Measurements from ENCODE around the gene CASK. TPM values are rescaled to one million over a fixed set of nuclear protein-coding genes. Genes with fewer than 3 reads are reported as not detected.

CASK gene
- total RNA-seq, 1 donor from 2014 or later = 41.0 TPM

DNA sequence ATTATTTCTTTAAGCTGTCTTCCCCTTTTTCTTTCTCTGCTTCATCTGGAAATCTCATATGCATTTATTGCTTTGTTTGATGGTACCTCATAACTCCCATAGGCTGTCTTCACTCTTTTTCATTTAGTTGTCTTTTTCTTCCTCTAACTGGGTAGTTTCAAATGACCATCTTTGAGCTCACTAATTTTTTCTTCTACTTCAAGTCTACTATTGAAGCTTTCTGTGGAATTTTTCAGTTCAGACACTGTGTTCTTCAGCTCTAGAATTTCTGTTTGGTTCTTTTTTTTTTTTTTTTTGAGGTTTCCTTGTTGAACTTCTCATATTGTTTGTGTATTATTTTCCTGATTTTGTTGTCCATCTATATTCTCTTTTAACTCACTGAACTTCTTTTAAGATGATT is 23.0 kb downstream of the CASK start:
- intact Hi-C loops (cut with DNase I) = no loop called here
- Histone ChIP-seq H3K27me3 (no peaks in the 10 kb centered on the region), H3K9me3 (no peaks in the 10 kb centered on the region), H3K4me3 (no peak overlapping the region), H3K36me3 (no peaks in the 10 kb centered on the region), H3K27ac (no peak overlapping the region), H3K4me1 (no peaks in the 10 kb centered on the region)
- DNase-seq (ENCODE audit: extremely low spot score in 2 of 2) = no peak
- TF ChIP-seq CTCF (IDR thresholded peaks at IDR 0.05) (no peak), POLR2A (IDR thresholded peaks at IDR 0.05) (no peak), POLR2AphosphoS5 (IDR thresholded peaks at IDR 0.05; ENCODE audit: insufficient read depth in 1 of 2, low read depth in 1 of 2) (no peak)

GRCh38 chrX:41895826-41896225 is 27.5 kb downstream of the CASK start:
- DNase-seq (ENCODE audit: extremely low spot score in 2 of 2) = no peak
- H3K4me1 ChIP-seq = no peaks in the 10 kb centered on the region
- H3K4me3 ChIP-seq = no peak overlapping the region
- H3K36me3 ChIP-seq = no peaks in the 10 kb centered on the region
- H3K27me3 ChIP-seq = no peaks in the 10 kb centered on the region
- intact Hi-C loops (cut with DNase I) = no loop called here
- no peak for TF ChIP-seq POLR2A (IDR thresholded peaks at IDR 0.05)
- no peak for TF ChIP-seq CTCF (IDR thresholded peaks at IDR 0.05)
- no peak for TF ChIP-seq POLR2AphosphoS5 (IDR thresholded peaks at IDR 0.05; ENCODE audit: insufficient read depth in 1 of 2, low read depth in 1 of 2)
- H3K9me3 ChIP-seq = no peaks in the 10 kb centered on the region
- H3K27ac ChIP-seq = no peak overlapping the region

- intact Hi-C loops (cut with DNase I) = no loop called here
- Histone ChIP-seq H3K36me3 (no peaks in the 10 kb centered on the region), H3K27me3 (no peaks in the 10 kb centered on the region), H3K27ac (no peak overlapping the region), H3K4me3 (no peak overlapping the region), H3K4me1 (no peaks in the 10 kb centered on the region), H3K9me3 (no peaks in the 10 kb centered on the region)
- no peak for TF ChIP-seq POLR2AphosphoS5 (IDR thresholded peaks at IDR 0.05; ENCODE audit: insufficient read depth in 1 of 2, low read depth in 1 of 2)
- no peak for TF ChIP-seq POLR2A (IDR thresholded peaks at IDR 0.05)
- TF ChIP-seq CTCF (IDR thresholded peaks at IDR 0.05) = no peak
- DNase-seq (ENCODE audit: extremely low spot score in 2 of 2) = no peak
Measured at GRCh38 chrX:41890026-41890423, 33.3 kb downstream of the CASK start.

GRCh38 chrX:41889317-41890025 is 33.9 kb downstream of the CASK start:
- Histone ChIP-seq H3K27me3 (no peaks in the 10 kb centered on the region), H3K36me3 (no peaks in the 10 kb centered on the region), H3K9me3 (no peaks in the 10 kb centered on the region), H3K27ac (no peak overlapping the region), H3K4me1 (no peaks in the 10 kb centered on the region), H3K4me3 (no peak overlapping the region)
- no peak for DNase-seq (ENCODE audit: extremely low spot score in 2 of 2)
- TF ChIP-seq CTCF (IDR thresholded peaks at IDR 0.05) (no peak), POLR2AphosphoS5 (IDR thresholded peaks at IDR 0.05; ENCODE audit: insufficient read depth in 1 of 2, low read depth in 1 of 2) (no peak), POLR2A (IDR thresholded peaks at IDR 0.05) (no peak)
- intact Hi-C loops (cut with DNase I) = no loop called here

DNA sequence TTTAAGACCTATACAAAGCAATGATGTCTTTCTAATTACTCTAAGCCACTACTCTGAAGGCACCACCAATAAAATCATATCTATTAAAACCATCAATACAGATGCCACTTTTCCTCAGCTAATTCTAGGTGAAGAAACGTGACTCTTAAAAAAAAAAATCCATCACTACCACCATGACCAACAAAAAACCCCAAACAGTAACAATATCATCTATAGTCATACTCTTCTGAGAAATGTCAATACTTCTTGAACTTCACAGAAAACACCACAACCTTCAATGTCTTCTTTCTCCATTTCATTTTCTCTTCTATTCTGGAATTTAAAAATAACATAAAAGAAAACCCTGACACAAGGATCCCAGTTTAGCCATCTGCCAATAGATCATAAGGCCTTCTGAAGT is 35.7 kb downstream of the CASK start:
- Histone ChIP-seq H3K9me3 (no peaks in the 10 kb centered on the region), H3K4me3 (no peak overlapping the region), H3K27me3 (no peaks in the 10 kb centered on the region), H3K4me1 (no peaks in the 10 kb centered on the region), H3K36me3 (no peaks in the 10 kb centered on the region), H3K27ac (no peak overlapping the region)
- intact Hi-C loops (cut with DNase I) = no loop called here
- no peak for TF ChIP-seq POLR2AphosphoS5 (IDR thresholded peaks at IDR 0.05; ENCODE audit: insufficient read depth in 1 of 2, low read depth in 1 of 2)
- TF ChIP-seq CTCF (IDR thresholded peaks at IDR 0.05) = no peak
- no peak for TF ChIP-seq POLR2A (IDR thresholded peaks at IDR 0.05)
- DNase-seq (ENCODE audit: extremely low spot score in 2 of 2) = no peak
